ENCODE data around the gene TLE3.
A peak's percentile ranks its signal among the peaks of the same experiment; 100 is the strongest.
"Not testable (repeated sequence)": the region's sequence is repeated elsewhere in the genome, so short reads cannot be mapped to it uniquely, and the experiment has no call there.

Gene TLE3

DNA sequence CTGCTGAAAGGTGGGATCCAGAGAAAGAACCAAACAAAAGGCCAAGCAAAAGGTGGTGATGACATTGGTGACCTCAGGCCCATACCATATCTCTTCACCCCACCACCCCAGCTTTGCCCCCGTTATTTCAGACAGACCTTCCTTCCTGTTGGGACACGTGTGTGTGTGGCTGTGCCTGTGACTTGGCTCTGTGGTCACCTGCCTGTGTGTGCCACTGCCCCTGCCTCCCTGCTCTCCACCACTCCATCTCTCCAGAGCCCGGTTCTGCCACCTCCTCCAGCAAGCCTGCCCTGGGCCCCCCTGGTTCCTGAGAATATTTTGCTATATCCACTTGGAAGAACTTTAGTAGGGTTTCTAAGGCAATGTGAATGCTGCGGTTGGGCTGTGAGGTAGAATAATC lies 28.6 kb upstream of the TLE3 start:
- no peak for DNase-seq (ENCODE audit: low spot score)

GRCh38 chr15:70125605-70126004 lies 27.9 kb upstream of the TLE3 start:
- no peak for DNase-seq (ENCODE audit: low spot score)

- no peak for DNase-seq (ENCODE audit: low spot score)
These were observed 24.0 kb upstream of the TLE3 start for GRCh38 chr15:70121624-70122302.

- DNase-seq (ENCODE audit: low spot score): no peak
These were observed 23.4 kb upstream of the TLE3 start for GRCh38 chr15:70120958-70121623.

DNA sequence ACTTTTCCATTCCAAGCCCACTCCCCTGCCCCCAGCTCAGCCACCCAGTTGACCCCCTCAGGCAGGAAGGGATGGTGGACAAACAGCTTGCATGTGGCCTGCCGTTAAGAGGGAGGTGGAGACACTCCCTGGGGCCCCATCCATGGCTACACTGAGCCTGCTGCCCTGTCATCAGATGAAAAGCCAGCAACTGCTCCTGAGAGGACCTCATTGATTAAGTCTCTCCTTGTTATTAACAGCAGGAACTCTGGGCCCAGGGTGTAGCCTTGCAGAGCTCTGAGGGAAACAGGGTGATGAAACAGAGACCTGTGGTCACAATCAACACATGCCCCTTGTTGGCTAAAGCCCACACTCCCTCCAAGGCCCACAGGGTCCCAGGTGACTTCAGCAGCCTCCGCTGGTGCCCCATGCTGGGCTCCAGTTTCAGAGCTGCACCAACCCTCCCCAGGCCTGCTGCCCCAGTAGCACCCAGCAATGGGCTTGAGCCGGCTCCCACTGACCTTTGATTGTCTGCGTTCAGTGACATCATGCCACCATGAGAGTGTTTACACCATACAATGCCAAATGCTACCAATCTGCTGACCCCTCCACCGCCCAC lies 22.3 kb upstream of the TLE3 start:
- DNase-seq (ENCODE audit: low spot score): no peak

DNA sequence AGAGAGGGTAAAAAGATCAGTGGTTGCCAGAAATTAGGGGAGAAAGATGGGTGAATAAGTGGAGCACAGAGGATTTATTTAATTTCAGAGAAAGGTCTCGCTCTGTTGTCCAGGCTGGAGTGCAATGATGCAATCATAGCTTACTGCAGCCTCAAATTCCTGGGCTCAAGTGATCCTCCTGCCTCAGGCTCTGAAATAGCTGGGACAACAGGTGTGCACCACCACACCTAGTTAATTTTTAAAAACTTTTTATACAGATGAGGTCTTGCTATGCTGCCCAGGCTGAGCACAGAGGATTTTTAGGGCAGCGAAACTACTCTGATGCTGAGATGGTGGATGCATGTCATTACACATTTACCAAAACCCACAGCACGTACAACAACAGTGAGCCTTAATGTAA lies 20.9 kb upstream of the TLE3 start:
- DNase-seq (ENCODE audit: low spot score): no peak

- no peak for DNase-seq (ENCODE audit: low spot score)
These were observed 18.6 kb upstream of the TLE3 start for GRCh38 chr15:70116317-70116716.

- DNase-seq (ENCODE audit: low spot score): no peak
These were observed 16.5 kb upstream of the TLE3 start for GRCh38 chr15:70114221-70114620.

DNA sequence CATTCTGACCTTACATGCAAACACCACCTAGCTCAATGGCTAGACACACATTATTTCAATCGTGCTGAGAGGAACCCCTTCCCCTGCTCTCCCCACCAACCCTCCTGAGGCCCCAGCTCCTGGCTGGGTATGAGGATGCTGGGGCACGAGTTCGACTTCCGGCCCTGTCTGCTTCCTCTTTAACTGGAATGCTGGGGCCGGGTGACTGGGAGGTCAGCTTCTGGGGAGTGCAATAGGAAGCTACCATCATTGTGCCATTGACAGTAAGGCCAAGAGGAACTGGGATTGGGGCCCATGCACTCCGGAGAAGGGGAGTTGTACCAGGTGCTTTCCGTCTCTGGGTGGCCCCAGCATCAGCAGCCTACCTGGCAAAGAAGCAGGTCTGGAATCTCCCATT lies 15.6 kb upstream of the TLE3 start:
- DNase-seq (ENCODE audit: low spot score): no peak

DNA sequence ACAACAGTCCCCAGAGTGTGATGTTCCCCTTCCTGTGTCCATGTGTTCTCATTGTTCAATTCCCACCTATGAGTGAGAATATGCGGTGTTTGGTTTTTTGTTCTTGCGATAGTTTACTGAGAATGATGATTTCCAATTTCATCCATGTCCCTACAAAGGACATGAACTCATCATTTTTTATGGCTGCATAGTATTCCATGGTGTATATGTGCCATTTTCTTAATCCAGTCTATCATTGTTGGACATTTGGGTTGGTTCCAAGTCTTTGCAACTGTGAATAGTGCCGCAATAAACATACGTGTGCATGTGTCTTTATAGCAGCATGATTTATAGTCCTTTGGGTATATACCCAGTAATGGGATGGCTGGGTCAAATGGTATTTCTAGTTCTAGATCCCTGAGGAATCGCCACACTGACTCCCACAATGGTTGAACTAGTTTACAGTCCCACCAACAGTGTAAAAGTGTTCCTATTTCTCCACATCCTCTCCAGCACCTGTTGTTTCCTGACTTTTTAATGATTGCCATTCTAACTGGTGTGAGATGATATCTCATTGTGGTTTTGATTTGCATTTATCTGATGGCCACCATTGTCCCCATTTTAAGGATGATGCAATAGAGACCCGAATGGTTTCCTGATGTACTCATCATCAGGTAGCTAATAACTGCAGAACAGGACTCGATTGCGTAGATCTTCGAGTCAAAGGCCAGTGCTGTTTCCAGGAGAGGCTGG lies 15.0 kb upstream of the TLE3 start:
- DNase-seq (ENCODE audit: low spot score): not testable (repeated sequence)

DNA sequence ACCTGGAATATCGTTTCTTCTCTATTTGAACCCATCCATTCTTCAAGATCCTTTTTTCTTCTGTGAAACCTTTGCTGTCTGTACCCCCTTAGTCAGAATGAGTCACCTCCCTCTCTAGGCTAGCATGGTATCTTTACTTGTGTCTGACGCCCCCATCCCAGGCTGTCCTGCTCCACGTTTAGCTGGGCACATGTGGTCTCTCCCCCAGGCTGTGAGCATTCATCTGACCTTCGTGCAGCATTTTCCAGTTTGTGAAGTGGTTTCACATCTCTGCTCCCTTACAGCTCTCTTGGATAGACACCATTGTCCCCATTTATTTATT lies 14.3 kb upstream of the TLE3 start:
- DNase-seq (ENCODE audit: low spot score): no peak

- DNase-seq (ENCODE audit: low spot score): no peak
These were observed 13.7 kb upstream of the TLE3 start for GRCh38 chr15:70111203-70112073.

- no peak for DNase-seq (ENCODE audit: low spot score)
These were observed 12.3 kb upstream of the TLE3 start for GRCh38 chr15:70109978-70110377.

DNA sequence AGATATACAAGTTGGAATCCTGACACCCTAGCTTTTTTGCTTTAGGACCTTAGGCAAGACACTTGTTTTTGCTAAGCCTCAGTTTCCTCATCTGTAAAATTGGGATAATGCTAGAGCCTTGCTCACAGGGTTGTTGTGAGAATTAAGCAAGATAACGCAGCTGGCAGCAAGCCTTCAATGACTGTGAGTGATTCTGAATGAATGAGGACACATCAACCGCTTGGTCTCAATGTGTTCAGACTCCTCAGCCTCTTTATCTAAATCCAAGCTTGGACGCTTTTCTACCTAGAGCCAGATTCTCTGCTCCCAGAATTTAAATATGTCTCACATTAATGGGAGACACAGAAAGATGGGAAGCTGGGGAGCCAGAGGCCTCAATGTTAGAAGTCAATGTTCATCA lies 11.8 kb upstream of the TLE3 start:
- no peak for DNase-seq (ENCODE audit: low spot score)

GRCh38 chr15:70103880-70104626 lies 6.3 kb upstream of the TLE3 start:
- DNase-seq (ENCODE audit: low spot score): no peak

- no peak for DNase-seq (ENCODE audit: low spot score)
These were observed 5.1 kb upstream of the TLE3 start for GRCh38 chr15:70102827-70103226.

DNA sequence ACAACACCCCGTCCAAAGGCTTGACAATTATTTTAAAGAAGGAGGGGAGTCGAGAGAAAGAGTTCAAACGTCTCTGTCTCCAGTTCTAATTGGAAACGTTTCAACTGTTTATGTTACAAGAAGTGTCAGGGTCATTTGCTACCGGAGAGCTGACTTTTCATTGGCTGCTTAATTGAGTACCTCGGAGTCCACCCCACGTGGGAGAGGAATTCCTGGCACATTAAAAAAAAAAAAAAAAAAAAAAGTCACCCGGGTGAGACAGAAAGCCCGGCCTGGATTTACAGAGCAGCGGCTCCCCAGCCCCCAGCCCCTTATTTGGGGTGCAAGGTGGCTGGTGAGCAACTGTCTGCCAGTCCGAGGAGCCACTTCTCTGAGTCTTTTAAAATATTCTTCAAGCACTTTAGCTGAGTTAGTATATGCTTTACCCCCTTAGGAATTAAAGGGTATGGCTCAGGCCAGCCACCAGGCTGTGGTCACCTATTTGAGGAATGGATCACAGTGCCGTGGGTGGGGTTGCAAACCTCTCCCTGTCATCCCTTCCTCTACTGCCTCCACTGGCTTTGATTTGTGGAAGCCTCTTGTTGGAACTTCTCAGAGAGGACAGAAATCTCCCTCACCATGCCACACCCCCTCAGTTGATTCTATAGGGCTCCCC lies 3.9 kb upstream of the TLE3 start:
- DNase-seq (ENCODE audit: low spot score): no peak

DNA sequence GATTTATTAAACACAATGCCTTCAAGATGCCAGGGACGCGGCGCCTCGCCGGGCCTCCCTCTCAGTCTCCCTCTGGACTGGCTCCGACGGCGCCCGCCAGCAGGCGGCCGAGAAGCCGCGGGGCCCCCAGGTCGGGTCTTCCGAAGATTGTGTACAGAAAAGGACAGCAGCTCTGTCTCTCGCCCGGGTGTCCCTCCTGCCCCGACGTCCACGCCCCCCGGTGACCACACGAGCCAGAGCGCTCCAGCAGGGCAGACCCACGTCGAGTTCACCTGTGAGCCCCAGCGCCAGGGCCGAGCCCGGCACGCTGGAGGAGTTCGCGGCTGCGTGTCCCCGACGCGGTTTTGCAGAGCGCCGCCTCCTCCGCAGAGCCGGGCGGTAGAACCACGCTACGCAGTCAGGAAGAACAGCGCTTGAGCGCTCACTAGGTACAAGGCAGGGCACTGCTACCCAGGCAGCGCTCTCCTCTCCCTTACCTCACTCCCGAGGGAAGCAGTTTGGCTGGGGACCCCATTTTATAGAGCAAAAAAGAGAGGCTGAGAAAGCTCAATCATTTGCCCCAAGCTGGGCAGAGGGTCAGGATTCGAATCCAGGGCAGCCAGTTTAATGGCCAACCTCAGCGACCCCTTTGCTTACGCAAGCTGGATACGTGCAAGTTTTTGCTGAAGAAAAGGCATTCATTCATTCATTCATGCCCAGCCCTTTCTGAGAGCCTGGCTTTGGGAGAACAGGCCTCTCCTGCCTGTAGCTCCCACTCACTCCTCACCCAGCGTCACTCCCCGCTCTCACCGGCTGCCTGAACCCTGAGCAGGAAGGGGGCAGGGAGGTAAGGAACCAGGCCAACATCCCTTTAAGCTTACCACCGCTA lies 3.0 kb upstream of the TLE3 start:
- DNase-seq (ENCODE audit: low spot score): peak; percentile 72

DNA sequence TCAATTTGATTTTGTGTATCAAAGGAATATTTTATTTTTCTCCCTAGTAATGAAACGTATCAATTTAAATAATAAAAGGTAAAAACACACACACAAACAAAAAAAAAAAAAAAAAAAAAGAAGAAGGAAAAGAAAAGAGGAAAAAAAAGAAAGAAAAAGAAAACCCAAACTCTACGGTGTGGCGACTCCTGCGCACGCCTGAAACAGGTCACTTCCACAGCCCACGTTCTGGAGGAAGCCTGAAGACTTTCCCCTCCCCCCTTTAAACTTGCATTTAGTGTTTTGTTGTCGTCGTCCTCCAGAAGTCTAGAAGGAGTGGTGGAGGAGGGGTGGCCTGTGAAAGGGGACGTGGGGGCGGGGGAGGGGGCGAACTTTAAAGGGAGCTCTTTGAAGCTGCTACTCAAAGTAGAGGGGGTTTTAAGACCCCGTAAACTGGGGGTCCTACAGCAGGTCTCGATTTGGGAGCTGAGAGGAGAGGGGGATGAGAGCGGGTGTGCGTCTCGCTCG lies 2.3 kb upstream of the TLE3 start:
- peak; percentile 18 for DNase-seq (ENCODE audit: low spot score)

Measured in CD4-positive, alpha-beta T cell treated with Interleukin-6 at 100 ng/mL for 8 hours (primary cell).